ENCODE results near the gene TJP3.

TJP3 gene

GRCh38 chr19:3743486-3743885 is 35.3 kb downstream of the TJP3 start:
- Histone ChIP-seq H3K27me3 (ENCODE audit: insufficient read depth, insufficient read length) (no peaks in the 10 kb centered on the region), H3K36me3 (ENCODE audit: insufficient read depth, insufficient read length, low read length) (no peaks in the 10 kb centered on the region), H3K9me3 (ENCODE audit: insufficient read depth, low read length) (no peaks in the 10 kb centered on the region), H3K4me1 (ENCODE audit: insufficient read depth, insufficient read length) (no peaks in the 10 kb centered on the region), H3K9ac (ENCODE audit: insufficient read length, low read depth) (no peak overlapping the region), H3K4me3 (ENCODE audit: insufficient read length, low read depth) (no peak overlapping the region)
- TF ChIP-seq ZNF274 (IDR thresholded peaks at IDR 0.05; ENCODE audit: low read depth, low read length): no peak
- no peak for TF ChIP-seq YY1 (IDR thresholded peaks at IDR 0.05; ENCODE audit: insufficient read depth, insufficient read length)
- no peak for TF ChIP-seq SUZ12 (IDR thresholded peaks at IDR 0.05; ENCODE audit: extremely low read depth, insufficient read depth, insufficient read length)
- no peak for DNase-seq (ENCODE audit: low read depth, low spot score)

GRCh38 chr19:3745363-3746045 is 37.3 kb downstream of the TJP3 start:
- DNase-seq (ENCODE audit: low read depth, low spot score): no peak
- H3K4me3 ChIP-seq (ENCODE audit: insufficient read length, low read depth): no peak overlapping the region
- H3K9me3 ChIP-seq (ENCODE audit: insufficient read depth, low read length): no peaks in the 10 kb centered on the region
- no peaks in the 10 kb centered on the region for H3K4me1 ChIP-seq (ENCODE audit: insufficient read depth, insufficient read length)
- no peak overlapping the region for H3K9ac ChIP-seq (ENCODE audit: insufficient read length, low read depth)
- no peaks in the 10 kb centered on the region for H3K27me3 ChIP-seq (ENCODE audit: insufficient read depth, insufficient read length)
- no peak for TF ChIP-seq YY1 (IDR thresholded peaks at IDR 0.05; ENCODE audit: insufficient read depth, insufficient read length)
- TF ChIP-seq ZNF274 (IDR thresholded peaks at IDR 0.05; ENCODE audit: low read depth, low read length): no peak
- no peak for TF ChIP-seq SUZ12 (IDR thresholded peaks at IDR 0.05; ENCODE audit: extremely low read depth, insufficient read depth, insufficient read length)
- peaks cover 14% of the 10 kb centered on the region for H3K36me3 ChIP-seq (ENCODE audit: insufficient read depth, insufficient read length, low read length)

- H3K27me3 ChIP-seq (ENCODE audit: insufficient read depth, insufficient read length): no peaks in the 10 kb centered on the region
- H3K9ac ChIP-seq (ENCODE audit: insufficient read length, low read depth): no peak overlapping the region
- no peak for TF ChIP-seq SUZ12 (IDR thresholded peaks at IDR 0.05; ENCODE audit: extremely low read depth, insufficient read depth, insufficient read length)
- no peak for TF ChIP-seq YY1 (IDR thresholded peaks at IDR 0.05; ENCODE audit: insufficient read depth, insufficient read length)
- TF ChIP-seq ZNF274 (IDR thresholded peaks at IDR 0.05; ENCODE audit: low read depth, low read length): no peak
- no peaks in the 10 kb centered on the region for H3K4me1 ChIP-seq (ENCODE audit: insufficient read depth, insufficient read length)
- peaks cover 24% of the 10 kb centered on the region for H3K36me3 ChIP-seq (ENCODE audit: insufficient read depth, insufficient read length, low read length)
- no peak overlapping the region for H3K4me3 ChIP-seq (ENCODE audit: insufficient read length, low read depth)
- no peaks in the 10 kb centered on the region for H3K9me3 ChIP-seq (ENCODE audit: insufficient read depth, low read length)
- DNase-seq (ENCODE audit: low read depth, low spot score): no peak
Observed at GRCh38 chr19:3746371-3747056, 38.3 kb downstream of the TJP3 start.

- H3K9ac ChIP-seq (ENCODE audit: insufficient read length, low read depth): no peak overlapping the region
- no peak for DNase-seq (ENCODE audit: low read depth, low spot score)
- no peaks in the 10 kb centered on the region for H3K27me3 ChIP-seq (ENCODE audit: insufficient read depth, insufficient read length)
- no peaks in the 10 kb centered on the region for H3K9me3 ChIP-seq (ENCODE audit: insufficient read depth, low read length)
- peaks cover 42% of the 10 kb centered on the region for H3K36me3 ChIP-seq (ENCODE audit: insufficient read depth, insufficient read length, low read length)
- H3K4me3 ChIP-seq (ENCODE audit: insufficient read length, low read depth): no peak overlapping the region
- H3K4me1 ChIP-seq (ENCODE audit: insufficient read depth, insufficient read length): no peaks in the 10 kb centered on the region
- TF ChIP-seq YY1 (IDR thresholded peaks at IDR 0.05; ENCODE audit: insufficient read depth, insufficient read length) (no peak), ZNF274 (IDR thresholded peaks at IDR 0.05; ENCODE audit: low read depth, low read length) (no peak)
Observed at GRCh38 chr19:3748965-3749364, 40.8 kb downstream of the TJP3 start.

GRCh38 chr19:3750211-3750610 is 42.0 kb downstream of the TJP3 start:
- Histone ChIP-seq H3K9me3 (ENCODE audit: insufficient read depth, low read length) (no peaks in the 10 kb centered on the region), H3K4me1 (ENCODE audit: insufficient read depth, insufficient read length) (no peaks in the 10 kb centered on the region), H3K4me3 (ENCODE audit: insufficient read length, low read depth) (no peak overlapping the region), H3K27me3 (ENCODE audit: insufficient read depth, insufficient read length) (no peaks in the 10 kb centered on the region), H3K9ac (ENCODE audit: insufficient read length, low read depth) (no peak overlapping the region), H3K36me3 (ENCODE audit: insufficient read depth, insufficient read length, low read length) (peaks cover 51% of the 10 kb centered on the region)
- TF ChIP-seq SUZ12 (IDR thresholded peaks at IDR 0.05; ENCODE audit: extremely low read depth, insufficient read depth, insufficient read length): no peak
- no peak for TF ChIP-seq YY1 (IDR thresholded peaks at IDR 0.05; ENCODE audit: insufficient read depth, insufficient read length)
- no peak for TF ChIP-seq ZNF274 (IDR thresholded peaks at IDR 0.05; ENCODE audit: low read depth, low read length)
- no peak for DNase-seq (ENCODE audit: low read depth, low spot score)

GRCh38 chr19:3751236-3751635 is 43.1 kb downstream of the TJP3 start:
- no peak for DNase-seq (ENCODE audit: low read depth, low spot score)
- Histone ChIP-seq H3K36me3 (ENCODE audit: insufficient read depth, insufficient read length, low read length) (peaks cover 51% of the 10 kb centered on the region), H3K9me3 (ENCODE audit: insufficient read depth, low read length) (no peaks in the 10 kb centered on the region), H3K9ac (ENCODE audit: insufficient read length, low read depth) (no peak overlapping the region), H3K4me3 (ENCODE audit: insufficient read length, low read depth) (no peak overlapping the region), H3K4me1 (ENCODE audit: insufficient read depth, insufficient read length) (no peaks in the 10 kb centered on the region), H3K27me3 (ENCODE audit: insufficient read depth, insufficient read length) (no peaks in the 10 kb centered on the region)
- no peak for TF ChIP-seq YY1 (IDR thresholded peaks at IDR 0.05; ENCODE audit: insufficient read depth, insufficient read length)
- no peak for TF ChIP-seq SUZ12 (IDR thresholded peaks at IDR 0.05; ENCODE audit: extremely low read depth, insufficient read depth, insufficient read length)
- TF ChIP-seq ZNF274 (IDR thresholded peaks at IDR 0.05; ENCODE audit: low read depth, low read length): no peak

- H3K9me3 ChIP-seq (ENCODE audit: insufficient read depth, low read length): no peaks in the 10 kb centered on the region
- peaks cover 59% of the 10 kb centered on the region for H3K36me3 ChIP-seq (ENCODE audit: insufficient read depth, insufficient read length, low read length)
- no peak for DNase-seq (ENCODE audit: low read depth, low spot score)
- H3K4me3 ChIP-seq (ENCODE audit: insufficient read length, low read depth): no peak overlapping the region
- H3K4me1 ChIP-seq (ENCODE audit: insufficient read depth, insufficient read length): no peaks in the 10 kb centered on the region
- TF ChIP-seq ZNF274 (IDR thresholded peaks at IDR 0.05; ENCODE audit: low read depth, low read length): no peak
- no peak for TF ChIP-seq YY1 (IDR thresholded peaks at IDR 0.05; ENCODE audit: insufficient read depth, insufficient read length)
- TF ChIP-seq SUZ12 (IDR thresholded peaks at IDR 0.05; ENCODE audit: extremely low read depth, insufficient read depth, insufficient read length): no peak
- H3K9ac ChIP-seq (ENCODE audit: insufficient read length, low read depth): no peak overlapping the region
- no peaks in the 10 kb centered on the region for H3K27me3 ChIP-seq (ENCODE audit: insufficient read depth, insufficient read length)
Observed at GRCh38 chr19:3752492-3752891, 44.3 kb downstream of the TJP3 start.
